ENCODE results near the gene TP53RK.

The TP53RK gene

DNA sequence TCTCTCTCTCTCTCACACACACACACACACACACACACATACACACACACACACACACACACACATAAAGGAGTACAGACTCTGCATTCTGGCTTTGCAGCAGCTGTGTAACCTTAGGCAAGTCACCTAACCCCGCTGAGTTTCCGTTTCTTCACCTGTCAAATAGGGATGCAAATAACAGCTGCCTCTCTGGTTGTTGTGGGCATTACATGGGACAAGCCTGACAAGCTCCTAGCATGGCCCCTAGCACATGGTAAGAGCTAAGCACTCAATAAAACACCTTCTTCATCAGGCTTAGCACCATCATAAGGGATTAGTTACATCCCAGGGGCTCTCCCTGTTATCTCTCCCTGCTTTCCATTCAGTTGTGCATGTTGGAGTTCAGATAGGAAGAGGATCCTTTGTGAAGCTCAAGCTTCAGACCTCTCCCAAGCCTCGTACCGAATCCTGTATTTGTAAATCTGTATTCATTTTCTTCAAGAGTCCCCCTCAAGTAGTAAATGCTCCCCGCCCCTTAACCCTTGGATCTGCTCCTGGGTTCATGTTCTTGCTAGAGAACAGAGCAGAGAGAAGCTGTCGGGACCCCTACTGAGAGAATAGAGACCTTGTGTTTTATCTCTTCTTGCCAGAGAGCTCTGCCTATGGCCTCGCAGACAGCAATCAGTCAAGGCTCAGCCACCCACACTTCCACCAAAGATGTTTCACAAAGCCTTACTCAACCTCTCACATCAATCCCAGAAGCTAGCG lies 40.2 kb downstream of the TP53RK start:
- TF ChIP-seq, protein P1, sequence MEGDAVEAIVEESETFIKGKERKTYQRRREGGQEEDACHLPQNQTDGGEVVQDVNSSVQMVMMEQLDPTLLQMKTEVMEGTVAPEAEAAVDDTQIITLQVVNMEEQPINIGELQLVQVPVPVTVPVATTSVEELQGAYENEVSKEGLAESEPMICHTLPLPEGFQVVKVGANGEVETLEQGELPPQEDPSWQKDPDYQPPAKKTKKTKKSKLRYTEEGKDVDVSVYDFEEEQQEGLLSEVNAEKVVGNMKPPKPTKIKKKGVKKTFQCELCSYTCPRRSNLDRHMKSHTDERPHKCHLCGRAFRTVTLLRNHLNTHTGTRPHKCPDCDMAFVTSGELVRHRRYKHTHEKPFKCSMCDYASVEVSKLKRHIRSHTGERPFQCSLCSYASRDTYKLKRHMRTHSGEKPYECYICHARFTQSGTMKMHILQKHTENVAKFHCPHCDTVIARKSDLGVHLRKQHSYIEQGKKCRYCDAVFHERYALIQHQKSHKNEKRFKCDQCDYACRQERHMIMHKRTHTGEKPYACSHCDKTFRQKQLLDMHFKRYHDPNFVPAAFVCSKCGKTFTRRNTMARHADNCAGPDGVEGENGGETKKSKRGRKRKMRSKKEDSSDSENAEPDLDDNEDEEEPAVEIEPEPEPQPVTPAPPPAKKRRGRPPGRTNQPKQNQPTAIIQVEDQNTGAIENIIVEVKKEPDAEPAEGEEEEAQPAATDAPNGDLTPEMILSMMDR (IDR thresholded peaks at IDR 0.05; ENCODE audit: low read depth, low read length), result no peak
- no peak for DNase-seq (ENCODE audit: extremely low read depth, low read depth)

DNA sequence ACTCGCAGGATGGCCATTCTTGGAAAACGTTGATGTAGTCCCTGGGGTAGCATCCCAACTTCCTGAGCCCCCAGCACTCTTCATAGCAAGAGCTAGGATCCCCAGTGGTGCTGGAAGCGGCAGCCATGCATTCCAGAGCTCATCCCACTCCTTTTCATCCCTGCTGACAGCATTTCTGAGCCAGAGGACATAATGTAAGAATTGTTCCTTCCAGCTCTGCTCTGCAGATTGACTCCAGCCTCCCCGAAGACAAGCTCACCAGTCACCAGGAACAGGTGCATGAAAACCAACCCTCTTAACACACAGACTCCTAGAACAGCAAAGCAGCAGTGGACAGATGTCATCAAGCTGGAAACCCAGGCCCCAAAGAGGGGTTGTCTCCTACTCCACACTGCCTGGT lies 41.8 kb downstream of the TP53RK start:
- no peak for DNase-seq (ENCODE audit: extremely low read depth, low read depth)
- TF ChIP-seq, protein P1 (IDR thresholded peaks at IDR 0.05; ENCODE audit: low read depth, low read length), result no peak

DNA sequence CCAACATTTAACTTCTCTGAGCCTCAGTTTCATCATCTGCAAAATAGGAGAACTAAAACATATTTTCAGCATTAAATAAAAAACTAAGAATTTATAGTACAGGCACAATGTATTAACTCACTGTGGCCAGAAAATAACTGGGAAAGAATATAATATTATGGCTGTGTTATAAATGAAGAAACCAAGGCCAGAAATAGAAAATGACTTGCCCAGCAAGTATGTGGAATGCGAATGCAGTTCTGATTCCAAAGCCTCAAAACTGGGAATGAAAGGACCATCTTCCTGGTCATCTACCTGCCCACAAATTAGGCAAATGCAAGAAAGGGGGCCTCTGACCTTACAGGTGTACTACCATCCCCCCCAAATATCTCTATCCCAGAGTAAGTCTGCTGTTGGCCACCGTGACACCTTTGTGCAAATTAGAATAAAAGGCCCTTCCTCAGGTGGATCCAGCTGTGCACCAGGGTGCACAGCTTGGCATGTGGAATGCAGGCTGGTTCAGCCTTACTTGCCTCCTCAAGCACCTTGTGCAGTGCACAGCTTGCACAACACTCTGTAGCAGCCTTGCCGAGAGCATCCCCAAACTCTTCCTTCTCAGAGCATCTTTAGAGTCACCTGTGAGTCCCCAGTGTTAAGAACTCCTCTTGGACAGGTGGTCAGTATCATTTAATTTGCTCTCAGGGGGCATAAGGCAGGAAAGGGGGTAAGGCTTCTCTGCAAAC lies 42.4 kb downstream of the TP53RK start:
- TF ChIP-seq, protein P1 (IDR thresholded peaks at IDR 0.05; ENCODE audit: low read depth, low read length), result no peak
- no peak for DNase-seq (ENCODE audit: extremely low read depth, low read depth)

DNA sequence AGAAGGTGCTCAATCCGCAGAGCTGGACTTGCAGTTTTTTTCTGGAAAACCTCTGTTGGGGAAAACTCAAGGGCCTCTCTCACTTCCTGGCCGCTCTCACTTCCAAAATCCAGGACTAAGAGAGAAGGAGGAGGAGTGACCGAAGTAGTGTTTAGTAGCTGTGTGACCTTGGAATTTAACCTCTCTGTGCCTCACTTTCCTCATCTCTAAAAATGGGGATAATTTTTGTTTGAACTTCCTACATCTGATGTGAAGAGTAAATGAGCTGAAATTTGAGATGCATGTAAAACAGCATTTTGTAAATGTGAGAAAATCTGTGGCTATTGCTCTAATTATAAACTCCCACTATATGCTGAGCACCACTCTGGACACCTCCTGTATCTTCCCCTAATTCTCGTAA lies 43.1 kb downstream of the TP53RK start:
- no peak for DNase-seq (ENCODE audit: extremely low read depth, low read depth)
- TF ChIP-seq, protein P1 (IDR thresholded peaks at IDR 0.05; ENCODE audit: low read depth, low read length), result no peak

DNA sequence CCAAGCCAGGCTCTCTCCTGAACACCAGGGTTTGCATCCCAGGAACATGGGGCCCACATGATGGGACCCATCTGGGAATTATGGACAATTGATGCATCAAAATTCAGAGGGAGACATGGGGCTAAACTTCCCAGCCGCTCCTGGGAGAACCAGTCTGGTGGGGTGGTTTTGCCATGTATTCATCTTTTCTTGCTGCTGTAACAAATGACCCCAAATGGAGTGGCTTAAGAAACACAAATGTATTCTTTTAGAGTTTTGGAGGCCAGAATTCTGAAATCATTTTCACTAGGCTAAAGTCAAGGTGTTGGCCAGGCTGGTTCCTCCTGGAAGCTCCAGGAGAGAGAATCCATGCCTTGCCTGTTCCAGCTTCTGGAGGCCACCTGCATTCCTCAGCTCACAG lies 44.5 kb downstream of the TP53RK start:
- TF ChIP-seq, protein P1 (IDR thresholded peaks at IDR 0.05; ENCODE audit: low read depth, low read length), result no peak
- DNase-seq (ENCODE audit: extremely low read depth, low read depth), result no peak

DNA sequence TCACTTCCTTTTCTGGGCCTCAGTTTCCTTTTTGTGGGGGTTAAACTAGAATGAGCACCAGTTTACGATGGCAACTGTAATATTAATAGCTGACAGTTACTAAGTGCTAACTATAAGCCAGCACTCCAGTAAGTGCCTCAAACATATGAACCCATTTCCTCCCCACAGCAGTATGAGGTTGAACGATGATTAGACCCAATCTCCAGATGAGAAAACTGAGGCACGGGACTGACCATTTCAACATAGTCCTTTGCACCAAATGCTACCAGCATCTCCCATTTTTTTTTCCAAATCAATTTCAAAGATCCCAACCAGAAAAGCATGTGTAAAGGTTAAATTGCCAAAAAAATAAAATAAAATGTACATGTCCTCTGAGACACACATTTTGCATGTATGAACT lies 45.1 kb downstream of the TP53RK start:
- TF ChIP-seq, protein P1 (IDR thresholded peaks at IDR 0.05; ENCODE audit: low read depth, low read length), result no peak
- no peak for DNase-seq (ENCODE audit: extremely low read depth, low read depth)

DNA sequence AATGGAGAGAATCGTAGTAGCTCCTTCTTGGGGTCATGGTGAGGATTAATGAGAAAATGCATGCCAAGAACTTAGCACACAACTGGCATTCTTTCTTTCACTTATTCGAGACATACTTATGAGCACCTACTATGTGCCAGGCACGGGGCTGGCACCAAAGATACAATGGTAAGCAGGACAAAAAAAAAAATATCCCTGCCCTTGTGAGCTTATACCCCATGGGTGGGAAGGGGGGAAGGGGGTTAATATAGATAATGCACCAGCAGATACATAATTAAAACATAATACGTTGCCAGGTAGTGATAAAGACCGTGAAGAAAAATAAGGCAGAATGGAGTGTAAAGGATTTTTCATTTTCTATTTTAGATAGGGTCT lies 46.3 kb downstream of the TP53RK start:
- TF ChIP-seq, protein P1 (IDR thresholded peaks at IDR 0.05; ENCODE audit: low read depth, low read length), result no peak

More for the DNA sequence above, 46.3 kb downstream of the TP53RK start:
- DNase-seq (ENCODE audit: extremely low read depth, low read depth), result no peak

Measured in AG09319 (cell line).